DND-41 (cell line): ENCODE measurements around the gene GLIPR2.

Source experiments
- EZH2 ChIP-seq: IDR thresholded peaks from 3 replicates; pipeline ENCODE4 v1.6.1; 2012; ENCODE audit warnings: borderline replicate concordance, low read depth, mild to moderate bottlenecking, moderate library complexity, low read length, inconsistent platforms; ENCODE audit not compliant: severe bottlenecking
- TF ChIP-seq, protein P1 (sequence below): IDR thresholded peaks from 2 replicates; pipeline ENCODE4 v1.5.1; 2012; ENCODE audit warnings: borderline replicate concordance, low read length, moderate library complexity, mild to moderate bottlenecking; ENCODE audit not compliant: poor library complexity, severe bottlenecking; ENCODE audit errors: extremely low read depth

DNA sequence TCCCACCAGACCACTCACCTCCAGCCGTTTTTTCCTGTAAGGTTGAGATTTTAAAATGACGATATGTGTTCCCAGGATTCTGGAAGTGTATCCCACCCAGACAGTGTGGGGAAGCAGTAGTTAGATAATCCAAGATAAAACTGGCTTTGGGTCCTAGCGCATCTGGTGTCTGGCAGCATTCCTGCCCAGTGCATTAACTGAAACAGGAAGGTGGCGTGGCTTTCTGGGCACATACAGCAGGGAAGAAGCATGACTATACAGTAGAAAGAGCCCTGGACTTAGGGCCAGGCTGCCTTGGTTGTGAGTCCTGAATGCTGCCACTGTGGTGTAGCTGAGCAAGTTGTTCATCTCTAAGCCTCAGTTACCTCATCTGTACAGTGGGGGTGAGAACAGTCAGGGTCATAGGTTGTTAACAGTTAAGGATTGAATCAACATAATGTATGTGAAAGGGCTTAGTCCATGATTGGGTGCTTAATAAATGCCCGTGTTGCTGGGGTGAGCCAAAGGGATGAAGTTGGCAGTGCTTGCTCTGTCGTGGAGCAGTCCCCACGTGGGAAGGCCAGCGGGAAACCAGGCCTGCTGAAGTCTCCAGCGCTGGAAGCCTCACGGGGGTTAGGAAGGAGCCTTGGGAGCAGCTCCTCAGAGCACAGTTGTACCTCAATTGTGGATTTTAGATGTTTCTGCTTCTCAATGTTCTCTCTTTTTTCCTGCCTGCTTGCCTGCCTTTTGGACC lies 72.2 kb downstream of the GLIPR2 start:
- TF ChIP-seq, protein P1, sequence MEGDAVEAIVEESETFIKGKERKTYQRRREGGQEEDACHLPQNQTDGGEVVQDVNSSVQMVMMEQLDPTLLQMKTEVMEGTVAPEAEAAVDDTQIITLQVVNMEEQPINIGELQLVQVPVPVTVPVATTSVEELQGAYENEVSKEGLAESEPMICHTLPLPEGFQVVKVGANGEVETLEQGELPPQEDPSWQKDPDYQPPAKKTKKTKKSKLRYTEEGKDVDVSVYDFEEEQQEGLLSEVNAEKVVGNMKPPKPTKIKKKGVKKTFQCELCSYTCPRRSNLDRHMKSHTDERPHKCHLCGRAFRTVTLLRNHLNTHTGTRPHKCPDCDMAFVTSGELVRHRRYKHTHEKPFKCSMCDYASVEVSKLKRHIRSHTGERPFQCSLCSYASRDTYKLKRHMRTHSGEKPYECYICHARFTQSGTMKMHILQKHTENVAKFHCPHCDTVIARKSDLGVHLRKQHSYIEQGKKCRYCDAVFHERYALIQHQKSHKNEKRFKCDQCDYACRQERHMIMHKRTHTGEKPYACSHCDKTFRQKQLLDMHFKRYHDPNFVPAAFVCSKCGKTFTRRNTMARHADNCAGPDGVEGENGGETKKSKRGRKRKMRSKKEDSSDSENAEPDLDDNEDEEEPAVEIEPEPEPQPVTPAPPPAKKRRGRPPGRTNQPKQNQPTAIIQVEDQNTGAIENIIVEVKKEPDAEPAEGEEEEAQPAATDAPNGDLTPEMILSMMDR: no peak
- no peak for TF ChIP-seq EZH2
